ENCODE results near the gene GRB10.

- TF ChIP-seq, protein P1, sequence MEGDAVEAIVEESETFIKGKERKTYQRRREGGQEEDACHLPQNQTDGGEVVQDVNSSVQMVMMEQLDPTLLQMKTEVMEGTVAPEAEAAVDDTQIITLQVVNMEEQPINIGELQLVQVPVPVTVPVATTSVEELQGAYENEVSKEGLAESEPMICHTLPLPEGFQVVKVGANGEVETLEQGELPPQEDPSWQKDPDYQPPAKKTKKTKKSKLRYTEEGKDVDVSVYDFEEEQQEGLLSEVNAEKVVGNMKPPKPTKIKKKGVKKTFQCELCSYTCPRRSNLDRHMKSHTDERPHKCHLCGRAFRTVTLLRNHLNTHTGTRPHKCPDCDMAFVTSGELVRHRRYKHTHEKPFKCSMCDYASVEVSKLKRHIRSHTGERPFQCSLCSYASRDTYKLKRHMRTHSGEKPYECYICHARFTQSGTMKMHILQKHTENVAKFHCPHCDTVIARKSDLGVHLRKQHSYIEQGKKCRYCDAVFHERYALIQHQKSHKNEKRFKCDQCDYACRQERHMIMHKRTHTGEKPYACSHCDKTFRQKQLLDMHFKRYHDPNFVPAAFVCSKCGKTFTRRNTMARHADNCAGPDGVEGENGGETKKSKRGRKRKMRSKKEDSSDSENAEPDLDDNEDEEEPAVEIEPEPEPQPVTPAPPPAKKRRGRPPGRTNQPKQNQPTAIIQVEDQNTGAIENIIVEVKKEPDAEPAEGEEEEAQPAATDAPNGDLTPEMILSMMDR (IDR thresholded peaks at IDR 0.05), result no peak
- TF ChIP-seq POLR2A (IDR thresholded peaks at IDR 0.05), result no peak
These were observed 154.1 kb downstream of the GRB10 start for GRCh38 chr7:50628434-50629084.

All from ovary (tissue), 3 donors.